Measurements from ENCODE around the gene C1orf226. TPM values are rescaled to one million over a fixed set of nuclear protein-coding genes. Genes with fewer than 3 reads are reported as not detected.

The C1orf226 gene
- total and polyA plus RNA-seq, 12 donors = 1.0 to 6.7 (median 5.3) TPM

GRCh38 chr1:162366149-162366548, 15.4 kb upstream of the C1orf226 start:
- no peak for TF ChIP-seq CTCF (IDR thresholded peaks at IDR 0.05)
- Histone ChIP-seq H3K4me1 (no peaks in the 10 kb centered on the region), H3K9me3 (no peaks in the 10 kb centered on the region), H3K36me3 (peaks cover 0 to 24% (median 0%) of the 10 kb centered on the region in 9 donors), H3K27me3 (no peaks in the 10 kb centered on the region), H3K27ac (no peak overlapping the region), H3K4me3 (no peak overlapping the region)
- intact Hi-C loops (cut with DNase I) = no loop called here
- DNase-seq (no peak), ATAC-seq (no peak)
- 70 to 72% methylated on average over 4 of the region's 4 CpGs for WGBS, 2 donors

- Histone ChIP-seq H3K27me3 (no peaks in the 10 kb centered on the region), H3K36me3 (peaks cover 0 to 24% (median 0%) of the 10 kb centered on the region in 9 donors), H3K27ac (no peak overlapping the region), H3K4me1 (no peaks in the 10 kb centered on the region), H3K4me3 (peak overlapping the region in 8 of 10 donors; percentile 21 to 60 (median 34)), H3K9me3 (no peaks in the 10 kb centered on the region)
- peak in 4 of 8 donors; percentile 16 to 45 (median 22) for ATAC-seq
- WGBS, 2 donors = 73 to 84% methylated on average over 9 of the region's 9 CpGs
- no peak for TF ChIP-seq CTCF (IDR thresholded peaks at IDR 0.05)
- DNase-seq = no peak
- intact Hi-C loops (cut with DNase I) = no loop called here
Measured at GRCh38 chr1:162366671-162367070, 14.9 kb upstream of the C1orf226 start.

GRCh38 chr1:162367073-162367472, 14.5 kb upstream of the C1orf226 start:
- Histone ChIP-seq H3K36me3 (peaks cover 0 to 24% (median 0%) of the 10 kb centered on the region in 9 donors), H3K4me1 (peaks cover 0 to 1% (median 0%) of the 10 kb centered on the region in 9 donors), H3K27me3 (no peaks in the 10 kb centered on the region), H3K4me3 (peak overlapping the region in 8 of 10 donors; percentile 21 to 60 (median 34)), H3K9me3 (no peaks in the 10 kb centered on the region), H3K27ac (no peak overlapping the region)
- peak; percentile 9 to 26 for DNase-seq
- intact Hi-C loops (cut with DNase I) = no loop called here
- no peak for TF ChIP-seq CTCF (IDR thresholded peaks at IDR 0.05)
- peak in 3 of 8 donors; percentile 53 to 82 (median 69) for ATAC-seq
- WGBS, 2 donors = 71% methylated on average over 36 of the region's 36 CpGs

- H3K27ac ChIP-seq = no peak overlapping the region
- WGBS, 2 donors = 87 to 91% methylated on average over 10 of the region's 10 CpGs
- H3K27me3 ChIP-seq = no peaks in the 10 kb centered on the region
- H3K9me3 ChIP-seq = no peaks in the 10 kb centered on the region
- H3K4me3 ChIP-seq = no peak overlapping the region
- H3K4me1 ChIP-seq = peaks cover 0 to 4% (median 0%) of the 10 kb centered on the region in 9 donors
- H3K36me3 ChIP-seq = peaks cover 0 to 24% (median 0%) of the 10 kb centered on the region in 9 donors
- intact Hi-C loops (cut with DNase I) = no loop called here
- TF ChIP-seq CTCF (IDR thresholded peaks at IDR 0.05) = no peak
- DNase-seq (no peak), ATAC-seq (no peak)
Measured at GRCh38 chr1:162367772-162368171, 13.8 kb upstream of the C1orf226 start.
